PC-3 (cell line): ENCODE data around the gene CDHR2.

Experiments used
- EZH2 ChIP-seq: fragments of 300-600 bp; sonication (generic); IDR thresholded peaks from one replicate; pipeline ENCODE4 v1.6.1; 2017; ENCODE audit warnings: antibody characterized with exemption, mild to moderate bottlenecking, low read length; ENCODE audit not compliant: unreplicated experiment
- TF ChIP-seq, protein P1 (sequence below): fragments of 300-600 bp; sonication (generic); conservative IDR thresholded peaks from 2 replicates; pipeline ENCODE4 v1.5.1; 2017; ENCODE audit warnings: antibody characterized with exemption, low read depth, mild to moderate bottlenecking, low read length

DNA sequence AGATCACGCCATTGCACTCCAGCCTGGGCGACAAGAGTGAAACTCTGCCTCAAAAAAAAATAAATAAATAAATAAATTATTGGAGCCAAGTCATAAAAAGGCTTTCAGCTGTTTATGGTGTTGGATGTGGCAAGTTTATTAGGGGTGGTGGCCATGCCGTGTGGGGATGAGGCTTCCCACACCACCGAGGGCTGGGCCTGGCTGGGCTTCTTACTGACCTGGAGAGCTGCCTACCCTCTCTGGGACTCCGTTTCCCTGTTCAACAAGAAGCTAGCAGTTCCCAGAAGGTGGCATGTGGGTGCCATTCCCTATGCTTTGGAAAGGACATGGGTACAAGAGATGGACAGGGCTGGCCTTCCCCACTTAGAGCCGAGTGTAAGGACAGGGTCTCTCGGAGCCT lies 38.3 kb downstream of the CDHR2 start:
- TF ChIP-seq, protein P1, sequence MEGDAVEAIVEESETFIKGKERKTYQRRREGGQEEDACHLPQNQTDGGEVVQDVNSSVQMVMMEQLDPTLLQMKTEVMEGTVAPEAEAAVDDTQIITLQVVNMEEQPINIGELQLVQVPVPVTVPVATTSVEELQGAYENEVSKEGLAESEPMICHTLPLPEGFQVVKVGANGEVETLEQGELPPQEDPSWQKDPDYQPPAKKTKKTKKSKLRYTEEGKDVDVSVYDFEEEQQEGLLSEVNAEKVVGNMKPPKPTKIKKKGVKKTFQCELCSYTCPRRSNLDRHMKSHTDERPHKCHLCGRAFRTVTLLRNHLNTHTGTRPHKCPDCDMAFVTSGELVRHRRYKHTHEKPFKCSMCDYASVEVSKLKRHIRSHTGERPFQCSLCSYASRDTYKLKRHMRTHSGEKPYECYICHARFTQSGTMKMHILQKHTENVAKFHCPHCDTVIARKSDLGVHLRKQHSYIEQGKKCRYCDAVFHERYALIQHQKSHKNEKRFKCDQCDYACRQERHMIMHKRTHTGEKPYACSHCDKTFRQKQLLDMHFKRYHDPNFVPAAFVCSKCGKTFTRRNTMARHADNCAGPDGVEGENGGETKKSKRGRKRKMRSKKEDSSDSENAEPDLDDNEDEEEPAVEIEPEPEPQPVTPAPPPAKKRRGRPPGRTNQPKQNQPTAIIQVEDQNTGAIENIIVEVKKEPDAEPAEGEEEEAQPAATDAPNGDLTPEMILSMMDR = no peak
- no peak for TF ChIP-seq EZH2
